NOMO-1 treated with DMSO at 0.1 percent for 48 hours (cell line): ENCODE measurements around the gene FOXJ1.
A peak's percentile ranks its signal among the peaks of the same experiment; 100 is the strongest.
"Not testable (repeated sequence)": the region's sequence is repeated elsewhere in the genome, so short reads cannot be mapped to it uniquely, and the experiment has no call there.

ENCODE experiments used
- DNase-seq: peaks from one replicate; lab custom pipeline; 2025; ENCODE audit not compliant: unreplicated experiment; lab: John Stamatoyannopoulos, UW

Gene FOXJ1, protein sequence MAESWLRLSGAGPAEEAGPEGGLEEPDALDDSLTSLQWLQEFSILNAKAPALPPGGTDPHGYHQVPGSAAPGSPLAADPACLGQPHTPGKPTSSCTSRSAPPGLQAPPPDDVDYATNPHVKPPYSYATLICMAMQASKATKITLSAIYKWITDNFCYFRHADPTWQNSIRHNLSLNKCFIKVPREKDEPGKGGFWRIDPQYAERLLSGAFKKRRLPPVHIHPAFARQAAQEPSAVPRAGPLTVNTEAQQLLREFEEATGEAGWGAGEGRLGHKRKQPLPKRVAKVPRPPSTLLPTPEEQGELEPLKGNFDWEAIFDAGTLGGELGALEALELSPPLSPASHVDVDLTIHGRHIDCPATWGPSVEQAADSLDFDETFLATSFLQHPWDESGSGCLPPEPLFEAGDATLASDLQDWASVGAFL

GRCh38 chr17:76141212-76142038 is at the start of gene FOXJ1:
Gene FOXJ1 (minus strand): TSS chr17:76141245. CDS start chr17:76140395, 850 bp downstream.
- DNase-seq: peak; percentile 90

GRCh38 chr17:76189741-76190140 is 48.7 kb upstream of the FOXJ1 start:
- DNase-seq: no peak

DNA sequence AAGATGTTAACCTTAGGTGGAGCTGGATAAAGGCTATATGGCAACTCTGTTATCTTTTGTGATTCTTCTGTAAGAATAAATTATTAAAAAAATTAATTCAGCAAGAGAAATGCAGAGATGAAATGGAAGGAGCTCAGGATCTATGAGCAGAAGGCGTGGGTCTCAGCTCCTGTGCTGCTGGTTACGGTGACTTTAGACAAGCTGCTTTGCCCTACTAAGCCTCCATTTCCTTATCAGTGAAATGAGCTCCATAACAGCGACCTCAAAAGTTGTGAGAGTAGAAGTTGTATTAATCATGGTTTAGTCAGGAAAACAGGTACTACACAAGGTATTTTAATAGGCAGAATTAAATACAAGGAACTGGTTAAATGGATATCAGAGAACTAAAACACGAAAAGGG is 48.2 kb upstream of the FOXJ1 start:
- DNase-seq: no peak

DNA sequence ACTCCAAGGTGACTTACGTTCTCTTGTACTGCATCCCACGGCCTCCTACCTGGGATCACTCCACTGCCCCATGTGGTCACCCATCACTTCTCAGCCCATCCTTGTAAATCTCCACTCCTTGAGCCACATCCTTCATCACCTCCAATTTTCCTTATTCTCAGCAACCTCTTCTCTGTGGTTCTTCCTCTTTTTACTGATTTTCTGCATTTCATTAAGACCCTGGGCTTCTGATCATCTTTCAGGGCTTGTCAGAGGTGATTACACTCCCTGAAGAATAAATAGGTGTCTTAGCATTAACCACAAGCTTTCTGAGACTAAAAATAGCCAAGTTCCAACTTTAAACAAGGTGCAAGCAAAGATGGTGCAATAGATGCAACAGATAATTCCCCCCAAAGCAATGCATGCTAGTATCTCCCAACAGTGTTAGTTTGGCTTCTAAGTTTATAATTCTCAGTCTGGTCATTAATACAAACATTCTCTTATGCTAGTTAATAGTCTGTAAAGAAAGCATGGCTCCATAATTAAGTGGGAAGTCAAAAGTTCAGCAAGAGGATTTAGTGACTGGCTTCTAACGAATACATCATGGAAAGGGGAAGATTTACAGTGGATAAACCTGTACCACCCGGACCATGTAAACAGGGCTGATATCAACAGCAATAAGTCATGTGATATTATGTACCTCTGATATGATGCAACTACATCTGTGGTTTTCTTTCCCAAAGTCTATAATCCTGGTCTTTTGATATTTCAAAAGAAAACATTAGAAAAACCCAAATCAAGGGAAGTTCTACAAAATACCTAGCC is 47.4 kb upstream of the FOXJ1 start:
- DNase-seq: no peak

GRCh38 chr17:76186774-76187173 is 45.7 kb upstream of the FOXJ1 start:
- DNase-seq: not testable (repeated sequence)

GRCh38 chr17:76184290-76184689 is 43.2 kb upstream of the FOXJ1 start:
- DNase-seq: no peak

- DNase-seq: peak; percentile 87
Observed at GRCh38 chr17:76182016-76182764, 41.1 kb upstream of the FOXJ1 start.

GRCh38 chr17:76179496-76180467 is 38.7 kb upstream of the FOXJ1 start:
- DNase-seq: peak; percentile 43

- no peak for DNase-seq
Observed at GRCh38 chr17:76178124-76178523, 37.1 kb upstream of the FOXJ1 start.

DNA sequence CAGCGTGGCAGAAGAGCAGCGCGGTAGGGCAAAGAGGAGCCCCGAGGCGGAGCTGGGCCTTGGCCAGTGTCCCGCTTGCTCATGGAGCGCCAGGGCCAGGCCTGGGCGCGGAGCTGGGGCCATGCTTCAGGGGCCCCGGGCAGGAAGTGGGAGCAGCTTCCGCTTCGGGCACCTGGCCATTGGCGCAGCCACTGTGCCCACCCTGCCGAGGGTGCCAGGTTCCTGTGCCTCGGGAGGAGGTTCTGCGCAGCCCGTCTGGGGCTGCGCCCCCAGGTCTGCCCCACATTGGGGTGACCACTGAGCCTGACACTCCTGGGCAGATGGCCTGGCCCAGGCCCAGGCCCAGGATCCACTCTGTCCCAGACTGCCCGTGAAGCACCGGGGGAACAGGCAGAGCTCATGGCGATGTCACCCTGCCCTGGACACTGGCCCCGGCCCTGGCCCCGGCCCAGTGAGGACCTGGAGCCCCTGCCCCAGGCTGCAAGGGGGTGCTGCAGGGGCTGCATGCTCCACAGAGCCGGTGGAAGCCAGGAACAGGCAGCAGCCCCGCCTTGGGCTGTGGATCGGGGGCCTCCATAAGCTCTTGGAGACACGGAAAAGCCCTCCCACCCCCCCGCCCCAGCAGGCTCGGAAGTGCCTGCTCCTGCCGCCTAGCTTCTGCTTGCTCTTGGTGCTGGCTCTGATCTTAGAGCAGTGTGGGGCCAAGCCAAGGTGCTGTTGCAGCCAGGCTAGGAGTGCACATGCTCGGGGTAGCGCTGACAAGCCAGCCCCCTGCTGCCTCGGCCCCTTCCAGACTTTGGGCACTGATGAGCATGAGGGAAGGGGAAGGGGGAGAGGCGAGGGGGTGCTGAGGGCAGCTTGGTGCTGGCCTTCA is 35.9 kb upstream of the FOXJ1 start:
- no peak for DNase-seq

DNA sequence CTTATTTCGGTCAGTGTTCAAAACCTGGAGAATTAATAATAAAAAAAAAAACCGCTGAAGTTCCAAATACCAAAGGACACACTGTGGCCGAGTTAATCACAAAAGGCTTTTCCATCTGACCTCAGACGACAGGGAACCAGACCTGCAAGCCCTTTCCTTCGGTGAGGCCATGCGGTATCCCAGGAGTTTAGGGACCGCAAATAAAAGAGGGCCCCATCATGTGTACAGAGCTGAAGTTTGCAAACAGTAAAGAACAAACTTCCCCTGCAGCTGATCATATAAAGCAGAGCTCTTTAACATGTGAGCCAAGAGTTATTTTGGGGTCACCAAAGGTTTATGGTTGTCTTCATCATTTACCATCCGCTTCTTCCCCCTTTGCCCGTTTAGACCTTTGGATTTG is 33.0 kb upstream of the FOXJ1 start:
- DNase-seq: no peak

DNA sequence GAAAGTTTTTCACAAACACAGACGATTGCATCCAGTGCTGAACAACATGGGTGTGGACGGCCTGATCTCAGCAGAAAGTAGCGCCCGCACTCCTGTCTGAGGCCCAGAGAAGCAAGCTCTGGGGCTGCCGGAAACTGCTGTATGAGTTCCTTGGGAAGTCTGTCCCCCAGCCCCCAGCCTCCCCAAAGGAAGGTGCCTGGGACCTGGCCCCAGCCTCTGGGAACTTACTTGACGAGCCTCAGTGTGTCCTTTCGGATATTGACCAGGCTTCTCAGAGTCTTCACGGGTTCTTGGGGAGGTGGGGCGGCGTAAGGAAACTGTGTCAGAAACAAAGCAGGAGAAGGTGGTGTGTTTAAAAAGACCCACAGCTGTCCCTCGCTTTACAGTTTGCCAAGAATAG is 32.4 kb upstream of the FOXJ1 start:
- no peak for DNase-seq

GRCh38 chr17:76171706-76172105 is 30.7 kb upstream of the FOXJ1 start:
- no peak for DNase-seq

DNA sequence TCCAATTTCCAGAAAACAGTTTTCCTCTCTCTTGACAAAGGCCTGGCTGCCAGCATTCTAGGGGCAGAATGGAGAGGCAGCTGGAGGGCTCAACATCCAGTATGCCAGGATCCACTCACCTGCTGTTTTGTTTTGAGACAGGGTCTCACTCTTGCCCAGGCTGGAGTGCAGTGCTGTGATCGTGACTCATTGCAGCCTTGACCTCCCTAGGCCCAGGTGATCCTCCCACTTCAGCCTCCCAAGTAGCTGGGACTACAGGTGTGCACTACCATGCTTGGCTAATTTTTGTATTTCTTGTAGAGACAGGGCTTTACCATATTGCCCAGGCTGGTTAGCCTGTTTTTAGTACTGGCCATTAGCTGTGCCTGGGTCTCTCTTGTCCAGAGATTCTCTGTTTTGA is 29.1 kb upstream of the FOXJ1 start:
- DNase-seq: no peak

DNA sequence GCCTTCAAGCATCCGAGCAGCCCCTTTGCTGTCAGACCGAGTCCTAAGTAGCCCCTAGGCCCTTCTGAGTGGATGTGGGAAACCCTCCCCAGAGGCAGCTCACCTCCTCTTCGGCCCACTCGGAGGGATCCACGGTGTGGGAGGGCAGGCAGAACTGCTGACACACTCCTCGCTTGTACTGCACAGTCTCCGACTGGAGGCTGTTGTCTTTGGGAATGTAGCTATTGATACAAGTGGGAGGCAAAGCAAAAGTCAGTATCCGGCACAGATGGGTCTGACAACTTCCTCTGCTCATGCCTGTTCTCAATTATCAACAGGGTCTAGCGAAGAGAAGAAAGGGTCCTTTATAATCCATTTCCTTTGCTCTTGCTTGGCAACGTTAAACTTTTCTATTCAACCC is 25.9 kb upstream of the FOXJ1 start:
- no peak for DNase-seq

DNA sequence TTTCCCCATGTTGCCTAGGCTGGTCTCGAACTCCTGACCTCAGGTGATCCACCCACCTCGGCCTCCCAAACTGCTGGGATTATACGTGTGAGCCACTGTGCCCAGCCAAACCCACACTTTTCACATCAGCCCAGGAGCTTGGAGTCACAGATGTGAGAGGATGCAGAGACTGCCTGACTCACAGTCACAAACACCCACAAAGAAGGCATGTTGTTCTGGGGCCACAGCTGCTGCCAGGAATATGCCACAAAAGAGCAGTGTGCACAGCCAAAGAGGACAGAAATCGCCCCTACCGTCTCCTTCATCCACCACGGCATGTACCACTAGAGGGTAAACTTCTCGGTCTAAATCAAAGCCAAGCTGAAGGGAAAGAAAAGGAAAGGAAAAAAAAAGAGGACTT is 25.1 kb upstream of the FOXJ1 start:
- no peak for DNase-seq

- no peak for DNase-seq
Observed at GRCh38 chr17:76164331-76164730, 23.3 kb upstream of the FOXJ1 start.

DNA sequence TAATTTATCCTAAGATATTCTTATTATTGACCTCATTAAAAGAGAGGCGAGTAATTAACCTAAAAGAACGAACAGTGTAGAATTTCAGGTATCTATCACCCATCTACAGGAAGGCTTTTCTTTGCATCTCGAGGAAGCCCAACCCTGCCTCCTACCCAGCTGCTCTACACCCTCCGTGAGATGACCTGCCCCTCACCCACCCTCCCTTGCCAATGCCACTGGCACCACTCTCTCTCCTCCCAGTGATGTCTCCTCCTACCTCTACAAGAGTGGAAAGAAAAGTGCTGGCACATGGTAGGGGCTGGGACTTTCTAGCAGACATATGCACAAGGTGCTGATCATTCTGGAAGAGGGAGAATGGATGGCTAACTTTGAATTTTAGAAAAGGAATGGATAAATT is 22.9 kb upstream of the FOXJ1 start:
- DNase-seq: no peak
